Activated CD8-positive, alpha-beta memory T cell treated with anti-CD3 and anti-CD28 coated beads, Interleukin-2, amount 10 ng/mL, durations not matched to agents 7 days and 5 days (primary cell): Measurements from ENCODE around the gene TUBA1C. TPM values are rescaled to one million over a fixed set of nuclear protein-coding genes. Genes with fewer than 3 reads are reported as not detected.
"Not testable (repeated sequence)": the region's sequence is repeated elsewhere in the genome, so short reads cannot be mapped to it uniquely, and the experiment has no call there.

Experiments used
- ATAC-seq: fragments of 150-1000 bp; cut with Tn5 transposase; one replicate; pipeline ENCODE4 v1.10.0; 2021; ENCODE audit warnings: moderate library complexity
- CTCF ChIA-PET: fragments of 350-600 bp; sonication (Branson Sonifier 250); formaldehyde crosslinking; loops from one replicate; lab custom pipeline; 2021; ENCODE audit warnings: antibody characterized with exemption; lab: Charles Lee
- DNase-seq: peaks from one replicate; pipeline ENCODE4 v3.0.0-alpha.2; 2020
- H3K27ac Mint-ChIP-seq: one replicate; pipeline ENCODE4 v1.8.0; 2021; ENCODE audit warnings: mild to moderate bottlenecking, mixed read lengths
- H3K27me3 Mint-ChIP-seq: one replicate; pipeline ENCODE4 v1.8.0; 2021; ENCODE audit warnings: mixed read lengths
- H3K36me3 Mint-ChIP-seq: one replicate; pipeline ENCODE4 v1.8.0; 2021; ENCODE audit warnings: mild to moderate bottlenecking, mixed read lengths
- H3K4me1 Mint-ChIP-seq: one replicate; pipeline ENCODE4 v1.8.0; 2021; ENCODE audit warnings: mixed read lengths
- H3K4me3 Mint-ChIP-seq: one replicate; pipeline ENCODE4 v1.8.0; 2021; ENCODE audit warnings: mild to moderate bottlenecking, moderate library complexity, mixed read lengths
- H3K9me3 Mint-ChIP-seq: one replicate; pipeline ENCODE4 v1.8.0; 2022; ENCODE audit warnings: low read depth, mixed read lengths
- total RNA-seq, 2 experiments: library from RNA; stranded (reverse); gene quantifications; one replicate each; pipeline ENCODE4 v1.2.3, GENCODE V29; 2021

Gene TUBA1C
- total RNA-seq, 2 experiments from 2014 or later, result 264 to 266 TPM

DNA sequence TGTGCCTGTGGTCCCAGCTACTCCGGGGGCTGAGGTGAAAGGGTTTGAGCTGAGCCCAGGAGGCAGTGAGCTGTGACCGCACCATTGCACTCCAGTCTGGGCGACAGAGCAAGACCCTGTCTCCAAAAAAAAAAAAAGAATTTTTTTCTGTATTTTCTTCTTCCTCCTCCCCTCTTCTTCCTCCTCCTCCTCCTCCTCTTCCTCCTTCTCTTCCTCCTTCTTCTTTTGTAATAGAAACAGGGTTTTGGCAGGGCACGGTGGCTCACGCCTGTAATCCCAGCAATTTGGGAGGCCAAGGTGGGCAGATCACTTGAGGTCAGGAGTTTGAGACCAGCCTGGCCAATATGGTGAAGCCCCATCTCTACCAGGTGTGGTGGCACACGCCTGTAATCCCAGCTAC lies 15.7 kb downstream of the TUBA1C start:
- H3K27me3 Mint-ChIP-seq, result peaks cover 17% of the 10 kb centered on the region
- DNase-seq, ATAC-seq, H3K4me1 Mint-ChIP-seq, H3K36me3 Mint-ChIP-seq, H3K9me3 Mint-ChIP-seq, H3K4me3 Mint-ChIP-seq, H3K27ac Mint-ChIP-seq: not testable (repeated sequence)
- CTCF ChIA-PET, result interaction anchor here (1.1 to 2.1 kb wide), 3 partner anchors 8 to 77 kb away, joined by 3 to 5 read pairs (median 3); no protein-coding TSS in a partner anchor

DNA sequence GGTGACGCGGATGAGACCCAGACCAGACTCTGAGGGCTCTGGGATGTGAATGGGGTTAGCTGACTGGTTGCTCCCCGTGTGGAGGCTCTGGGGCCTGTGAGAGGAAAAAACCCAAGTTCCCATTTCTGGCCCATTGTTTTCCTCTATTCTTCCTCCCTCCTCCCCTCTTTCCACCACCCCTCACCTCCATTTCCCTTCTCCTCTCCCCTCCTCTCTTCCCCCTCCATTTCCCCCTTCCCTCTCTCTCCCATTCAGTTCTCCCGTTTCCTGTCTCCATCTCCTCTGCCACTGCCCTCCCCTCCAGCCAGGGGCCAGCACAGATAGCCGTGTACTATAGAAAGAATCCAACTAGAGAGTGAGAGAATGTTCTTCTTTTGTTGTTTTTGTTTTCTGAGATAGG lies 17.4 kb downstream of the TUBA1C start:
- DNase-seq (no peak), ATAC-seq (no peak)
- Mint-ChIP-seq H3K9me3 (no peaks in the 10 kb centered on the region), H3K4me1 (no peaks in the 10 kb centered on the region), H3K27me3 (peaks cover 27% of the 10 kb centered on the region), H3K4me3 (no peak overlapping the region), H3K36me3 (no peaks in the 10 kb centered on the region), H3K27ac (no peak overlapping the region)
- CTCF ChIA-PET, result interaction anchor here (0.9 to 1.5 kb wide), 2 partner anchors 8 to 14 kb away, joined by 3 to 4 read pairs; no protein-coding TSS in a partner anchor

GRCh38 chr12:49282740-49283375 lies 18.0 kb downstream of the TUBA1C start:
- H3K4me1 Mint-ChIP-seq, H3K4me3 Mint-ChIP-seq, H3K36me3 Mint-ChIP-seq, DNase-seq, H3K27ac Mint-ChIP-seq, ATAC-seq, H3K9me3 Mint-ChIP-seq: not testable (repeated sequence)
- CTCF ChIA-PET, result interaction anchor here (0.9 kb wide), 1 partner anchor 8 kb away, joined by 3 read pairs; no protein-coding TSS in a partner anchor
- H3K27me3 Mint-ChIP-seq, result peaks cover 33% of the 10 kb centered on the region

- Mint-ChIP-seq H3K27me3 (peaks cover 39% of the 10 kb centered on the region), H3K27ac (no peak overlapping the region), H3K4me3 (no peak overlapping the region), H3K36me3 (no peaks in the 10 kb centered on the region), H3K9me3 (no peaks in the 10 kb centered on the region), H3K4me1 (peaks cover 3% of the 10 kb centered on the region)
- DNase-seq (no peak), ATAC-seq (no peak)
- CTCF ChIA-PET, result interaction anchor here (1.0 to 13.8 kb wide), 4 partner anchors 51 to 73 kb away, joined by 3 to 202 read pairs (median 16); partner anchors contain the start of genes C1QL4 and DNAJC22
Measured at GRCh38 chr12:49283541-49284429, 18.9 kb downstream of the TUBA1C start.

GRCh38 chr12:49284672-49285071 lies 19.8 kb downstream of the TUBA1C start:
- Mint-ChIP-seq H3K27me3 (peaks cover 38% of the 10 kb centered on the region), H3K36me3 (no peaks in the 10 kb centered on the region), H3K27ac (no peak overlapping the region), H3K4me1 (peaks cover 3% of the 10 kb centered on the region), H3K4me3 (no peak overlapping the region), H3K9me3 (no peaks in the 10 kb centered on the region)
- DNase-seq (no peak), ATAC-seq (no peak)
- CTCF ChIA-PET, result interaction anchor here (1.3 to 13.8 kb wide), 6 partner anchors 12 to 66 kb away, joined by 3 to 202 read pairs (median 8); partner anchors contain the start of genes C1QL4 and DNAJC22

GRCh38 chr12:49287876-49288275 lies 23.0 kb downstream of the TUBA1C start:
- Mint-ChIP-seq H3K9me3 (no peaks in the 10 kb centered on the region), H3K27me3 (peaks cover 36% of the 10 kb centered on the region), H3K4me1 (peaks cover 3% of the 10 kb centered on the region), H3K36me3 (no peaks in the 10 kb centered on the region), H3K4me3 (no peak overlapping the region), H3K27ac (no peak overlapping the region)
- CTCF ChIA-PET, result interaction anchor here (1.2 to 13.8 kb wide), 11 partner anchors 9 to 335 kb away, joined by 4 to 202 read pairs (median 25); partner anchors contain the start of genes C1QL4, DNAJC22, PRPF40B and TROAP
- ATAC-seq, result no peak
- no peak for DNase-seq

GRCh38 chr12:49288412-49288853 lies 23.6 kb downstream of the TUBA1C start:
- ATAC-seq, result peak; percentile 70
- CTCF ChIA-PET, result interaction anchor here (0.7 to 13.8 kb wide), 22 partner anchors 9 to 335 kb away, joined by 3 to 202 read pairs (median 4); partner anchors contain the start of genes C1QL4, DNAJC22, PRPF40B and RHEBL1
- DNase-seq, result peak; percentile 84
- H3K36me3 Mint-ChIP-seq, result no peaks in the 10 kb centered on the region
- H3K27ac Mint-ChIP-seq, result no peak overlapping the region
- H3K4me1 Mint-ChIP-seq, result peaks cover 3% of the 10 kb centered on the region
- H3K27me3 Mint-ChIP-seq, result peaks cover 41% of the 10 kb centered on the region
- no peaks in the 10 kb centered on the region for H3K9me3 Mint-ChIP-seq
- no peak overlapping the region for H3K4me3 Mint-ChIP-seq

DNA sequence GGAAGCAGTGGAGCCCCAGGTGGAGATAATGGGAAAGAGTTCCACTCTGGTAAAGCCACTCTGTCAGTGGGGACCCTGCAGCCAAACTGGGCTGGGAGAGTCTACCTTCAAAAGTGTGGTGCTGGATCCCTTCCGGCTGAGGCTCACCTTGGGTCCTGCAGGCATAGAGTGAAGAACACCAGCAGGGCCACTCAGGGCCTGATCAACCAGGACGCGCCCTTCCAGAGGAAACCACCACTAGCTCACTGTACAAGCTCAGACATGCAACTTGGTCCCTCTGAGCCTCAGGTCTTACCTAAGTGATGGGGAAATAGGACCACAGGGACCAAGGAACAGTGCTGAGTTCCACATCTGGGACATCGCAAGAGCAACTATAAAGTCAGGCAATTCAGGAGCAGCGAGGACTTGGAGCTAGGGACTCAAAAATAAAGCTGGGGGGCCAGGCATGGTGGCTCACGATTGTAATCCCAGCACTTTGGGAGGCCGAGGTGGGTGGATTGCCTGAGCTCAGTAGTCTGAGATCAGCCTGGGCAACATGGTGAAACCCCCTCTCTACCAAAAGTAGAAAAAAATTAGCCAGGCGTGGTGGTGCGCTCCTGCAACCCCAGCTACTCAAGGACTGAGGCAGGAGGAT lies 24.2 kb downstream of the TUBA1C start:
- Mint-ChIP-seq H3K9me3 (no peaks in the 10 kb centered on the region), H3K27ac (no peak overlapping the region), H3K27me3 (peaks cover 45% of the 10 kb centered on the region), H3K4me1 (peaks cover 3% of the 10 kb centered on the region), H3K36me3 (no peaks in the 10 kb centered on the region), H3K4me3 (no peak overlapping the region)
- CTCF ChIA-PET, result interaction anchor here (0.7 to 13.8 kb wide), 23 partner anchors 8 to 334 kb away, joined by 3 to 202 read pairs (median 4); partner anchors contain the start of genes C1QL4, DNAJC22, PRPF40B and RHEBL1
- no peak for DNase-seq
- ATAC-seq, result no peak

GRCh38 chr12:49292729-49293055 lies 27.8 kb downstream of the TUBA1C start:
- CTCF ChIA-PET, result interaction anchor here (1.0 to 13.8 kb wide), 6 partner anchors 42 to 221 kb away, joined by 3 to 202 read pairs (median 39); partner anchors contain the start of genes C1QL4 and DNAJC22
- Mint-ChIP-seq H3K4me1 (peaks cover 16% of the 10 kb centered on the region), H3K9me3 (no peaks in the 10 kb centered on the region), H3K27me3 (peaks cover 59% of the 10 kb centered on the region), H3K4me3 (no peak overlapping the region), H3K36me3 (no peaks in the 10 kb centered on the region), H3K27ac (no peak overlapping the region)
- ATAC-seq (no peak), DNase-seq (no peak)

DNA sequence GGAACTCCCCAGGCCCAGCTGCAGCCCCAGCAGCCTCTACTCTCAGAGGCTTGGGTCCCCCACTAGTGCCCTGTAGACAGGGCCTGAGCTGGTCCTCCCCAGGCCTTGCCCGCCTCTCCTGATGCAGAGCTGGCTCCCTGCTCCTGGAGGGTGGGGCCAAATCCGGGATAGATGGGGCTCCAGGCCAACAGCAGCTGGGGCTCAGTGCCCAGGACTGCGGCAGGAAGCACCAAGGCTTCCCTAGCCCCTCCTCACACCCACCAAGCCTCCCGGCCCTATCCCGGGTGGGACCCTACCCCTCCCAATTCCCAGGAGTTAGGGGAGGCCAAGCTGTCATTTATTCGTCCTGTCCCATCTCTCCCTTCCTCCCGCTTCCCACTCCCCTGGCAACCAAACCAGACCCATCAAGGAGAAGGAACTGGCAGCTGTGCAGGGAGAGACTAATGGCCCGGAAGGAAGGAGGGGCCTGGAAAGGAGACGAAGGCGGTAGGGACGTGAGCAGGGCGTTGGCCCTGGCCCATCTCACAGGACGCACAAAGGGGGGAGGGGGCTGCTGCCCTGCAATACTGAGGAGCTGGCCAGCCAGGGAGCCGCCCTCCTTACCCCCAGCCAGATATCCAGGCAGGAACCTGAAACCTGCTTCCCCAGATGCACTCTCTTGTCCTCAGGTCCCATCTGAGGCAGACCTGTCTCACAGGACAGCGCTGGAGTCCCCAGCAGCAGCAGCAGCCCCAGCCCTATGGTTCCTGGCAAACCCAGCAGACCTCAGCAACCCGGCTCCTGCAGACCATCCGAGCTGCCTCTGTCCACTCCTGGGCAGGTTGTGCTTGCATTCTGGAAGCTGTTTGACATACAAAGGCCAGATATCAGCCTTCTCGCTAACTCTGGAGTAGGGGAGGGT lies 28.4 kb downstream of the TUBA1C start:
- H3K27ac Mint-ChIP-seq, result no peak overlapping the region
- DNase-seq (no peak), ATAC-seq (no peak)
- no peaks in the 10 kb centered on the region for H3K9me3 Mint-ChIP-seq
- H3K36me3 Mint-ChIP-seq, result no peaks in the 10 kb centered on the region
- H3K27me3 Mint-ChIP-seq, result peaks cover 59% of the 10 kb centered on the region
- CTCF ChIA-PET, result interaction anchor here (1.0 to 13.8 kb wide), 7 partner anchors 29 to 220 kb away, joined by 3 to 202 read pairs (median 35); partner anchors contain the start of genes C1QL4, DNAJC22 and TROAP
- peaks cover 17% of the 10 kb centered on the region for H3K4me1 Mint-ChIP-seq
- H3K4me3 Mint-ChIP-seq, result no peak overlapping the region

- no peaks in the 10 kb centered on the region for H3K36me3 Mint-ChIP-seq
- no peak overlapping the region for H3K4me3 Mint-ChIP-seq
- DNase-seq (no peak), ATAC-seq (no peak)
- no peaks in the 10 kb centered on the region for H3K9me3 Mint-ChIP-seq
- CTCF ChIA-PET, result interaction anchor here (0.8 to 13.8 kb wide), 15 partner anchors 11 to 220 kb away, joined by 3 to 202 read pairs (median 13); partner anchors contain the start of genes C1QL4, DNAJC22 and TROAP
- H3K27ac Mint-ChIP-seq, result no peak overlapping the region
- H3K4me1 Mint-ChIP-seq, result peaks cover 17% of the 10 kb centered on the region
- peaks cover 63% of the 10 kb centered on the region for H3K27me3 Mint-ChIP-seq
Measured at GRCh38 chr12:49294086-49294803, 29.4 kb downstream of the TUBA1C start.
